Measurements from ENCODE around the gene NUP54.

NUP54 gene

GRCh38 chr4:76087007-76087769 lies 61.0 kb downstream of the NUP54 start:
- Histone ChIP-seq H3K4me1 (ENCODE audit: control insufficient read depth, insufficient read depth, low read length) (no peaks in the 10 kb centered on the region), H3K27ac (ENCODE audit: low read depth, low read length) (no peak overlapping the region), H3K36me3 (ENCODE audit: control insufficient read depth, insufficient read depth, low read length) (no peaks in the 10 kb centered on the region), H3K4me3 (ENCODE audit: low read length) (no peak overlapping the region), H3K27me3 (ENCODE audit: control insufficient read depth, insufficient read depth, low read length) (no peaks in the 10 kb centered on the region), H3K9ac (ENCODE audit: low read length) (no peak overlapping the region)

- no peaks in the 10 kb centered on the region for H3K4me1 ChIP-seq (ENCODE audit: control insufficient read depth, insufficient read depth, low read length)
- H3K4me3 ChIP-seq (ENCODE audit: low read length), result no peak overlapping the region
- no peak overlapping the region for H3K9ac ChIP-seq (ENCODE audit: low read length)
- no peak overlapping the region for H3K27ac ChIP-seq (ENCODE audit: low read depth, low read length)
- H3K36me3 ChIP-seq (ENCODE audit: control insufficient read depth, insufficient read depth, low read length), result no peaks in the 10 kb centered on the region
- H3K27me3 ChIP-seq (ENCODE audit: control insufficient read depth, insufficient read depth, low read length), result no peaks in the 10 kb centered on the region
These were observed 63.7 kb downstream of the NUP54 start for GRCh38 chr4:76084542-76084941.

DNA sequence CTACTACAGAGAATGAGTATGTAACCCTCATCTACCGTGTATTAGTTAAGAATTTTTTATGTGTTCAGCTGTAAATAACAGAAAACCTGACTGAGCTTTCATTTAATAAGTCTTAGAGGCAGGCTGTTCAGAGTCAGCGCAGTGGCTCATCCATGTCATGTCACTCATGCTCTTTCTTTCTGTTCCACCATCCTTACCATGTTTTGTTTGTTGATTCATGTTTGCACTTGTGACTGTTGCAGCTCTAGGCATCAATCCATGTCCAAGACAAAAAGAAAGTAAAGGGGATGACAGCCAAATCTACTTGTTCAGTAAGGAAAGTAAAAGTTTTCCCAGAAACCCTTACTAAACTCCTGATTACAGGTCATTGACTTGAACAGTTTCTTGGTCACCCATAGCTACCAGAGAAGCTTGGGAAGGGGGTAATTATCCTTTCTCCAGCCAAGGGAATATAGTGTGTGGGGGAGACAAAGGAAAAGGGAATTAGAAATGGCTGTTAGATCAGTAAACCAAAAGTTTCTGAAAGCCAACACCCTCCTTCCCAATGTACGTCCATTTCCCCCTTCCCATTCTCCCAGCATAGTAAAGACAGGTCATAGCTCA lies 64.7 kb downstream of the NUP54 start:
- Histone ChIP-seq H3K9ac (ENCODE audit: low read length) (no peak overlapping the region), H3K4me3 (ENCODE audit: low read length) (no peak overlapping the region), H3K36me3 (ENCODE audit: control insufficient read depth, insufficient read depth, low read length) (no peaks in the 10 kb centered on the region), H3K4me1 (ENCODE audit: control insufficient read depth, insufficient read depth, low read length) (no peaks in the 10 kb centered on the region), H3K27ac (ENCODE audit: low read depth, low read length) (no peak overlapping the region), H3K27me3 (ENCODE audit: control insufficient read depth, insufficient read depth, low read length) (no peaks in the 10 kb centered on the region)

- H3K4me1 ChIP-seq (ENCODE audit: control insufficient read depth, insufficient read depth, low read length), result peaks cover 12% of the 10 kb centered on the region
- H3K4me3 ChIP-seq (ENCODE audit: low read length), result no peak overlapping the region
- no peaks in the 10 kb centered on the region for H3K36me3 ChIP-seq (ENCODE audit: control insufficient read depth, insufficient read depth, low read length)
- no peak overlapping the region for H3K27ac ChIP-seq (ENCODE audit: low read depth, low read length)
- H3K27me3 ChIP-seq (ENCODE audit: control insufficient read depth, insufficient read depth, low read length), result no peaks in the 10 kb centered on the region
- H3K9ac ChIP-seq (ENCODE audit: low read length), result no peak overlapping the region
These were observed 70.1 kb downstream of the NUP54 start for GRCh38 chr4:76078033-76078613.

GRCh38 chr4:76074993-76075600 lies 73.1 kb downstream of the NUP54 start:
- no peak overlapping the region for H3K27ac ChIP-seq (ENCODE audit: low read depth, low read length)
- no peak overlapping the region for H3K9ac ChIP-seq (ENCODE audit: low read length)
- no peaks in the 10 kb centered on the region for H3K36me3 ChIP-seq (ENCODE audit: control insufficient read depth, insufficient read depth, low read length)
- no peak overlapping the region for H3K4me3 ChIP-seq (ENCODE audit: low read length)
- H3K4me1 ChIP-seq (ENCODE audit: control insufficient read depth, insufficient read depth, low read length), result peaks cover 12% of the 10 kb centered on the region
- no peaks in the 10 kb centered on the region for H3K27me3 ChIP-seq (ENCODE audit: control insufficient read depth, insufficient read depth, low read length)

DNA sequence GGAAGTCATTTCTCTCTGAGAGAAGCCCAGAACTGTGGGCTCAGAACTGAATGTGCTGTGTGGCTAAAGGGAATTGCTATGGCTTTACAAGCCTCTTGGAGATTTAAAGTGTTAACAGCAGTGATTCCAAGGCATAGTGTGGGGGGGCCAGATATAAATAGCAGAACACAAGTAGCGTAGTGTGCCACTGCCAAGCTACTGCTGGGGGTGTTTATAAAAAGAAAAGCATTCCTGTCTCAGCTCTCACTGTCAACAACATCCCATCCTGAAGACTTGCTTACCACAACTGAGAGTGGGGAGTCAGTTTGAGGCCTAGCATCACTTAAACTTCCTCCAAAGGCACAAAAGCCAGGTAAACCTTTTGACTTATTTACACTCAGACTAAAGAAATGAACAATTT lies 73.7 kb downstream of the NUP54 start, which contains the start of gene ART3:
TSS of gene ART3 (plus strand) at position 242 of the 400 bp plus-strand sequence. CDS start 1,181 bp downstream, outside the sequence.
- no peaks in the 10 kb centered on the region for H3K27me3 ChIP-seq (ENCODE audit: control insufficient read depth, insufficient read depth, low read length)
- H3K4me3 ChIP-seq (ENCODE audit: low read length), result no peak within 1 kb of the TSS
- no peak within 1 kb of the TSS for H3K27ac ChIP-seq (ENCODE audit: low read depth, low read length)
- H3K4me1 ChIP-seq (ENCODE audit: control insufficient read depth, insufficient read depth, low read length), result peaks cover 12% of the 10 kb centered on the region
- H3K36me3 ChIP-seq (ENCODE audit: control insufficient read depth, insufficient read depth, low read length), result no peaks in the 10 kb centered on the region
- H3K9ac ChIP-seq (ENCODE audit: low read length), result no peak within 1 kb of the TSS

DNA sequence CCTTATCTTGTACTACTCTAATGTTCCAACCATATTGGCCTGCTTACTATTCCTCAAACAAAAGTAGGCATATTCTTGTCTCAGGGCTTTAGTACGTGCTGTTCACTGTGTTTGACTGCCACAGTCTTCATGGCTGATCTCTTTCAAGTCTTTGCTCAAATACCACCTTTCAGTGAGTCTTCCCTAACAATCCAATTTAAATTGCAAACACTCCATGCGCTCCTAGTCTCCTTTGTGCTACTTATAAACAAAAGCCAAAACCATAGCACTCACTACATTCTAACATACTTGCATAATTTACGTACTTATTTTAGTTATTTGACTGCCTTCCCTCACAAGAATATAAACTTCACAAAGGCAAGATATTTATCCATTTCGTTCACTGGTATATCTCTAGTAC lies 75.4 kb downstream of the NUP54 start:
- Histone ChIP-seq H3K4me3 (ENCODE audit: low read length) (no peak overlapping the region), H3K27ac (ENCODE audit: low read depth, low read length) (no peak overlapping the region), H3K27me3 (ENCODE audit: control insufficient read depth, insufficient read depth, low read length) (no peaks in the 10 kb centered on the region), H3K36me3 (ENCODE audit: control insufficient read depth, insufficient read depth, low read length) (no peaks in the 10 kb centered on the region), H3K4me1 (ENCODE audit: control insufficient read depth, insufficient read depth, low read length) (peaks cover 12% of the 10 kb centered on the region), H3K9ac (ENCODE audit: low read length) (no peak overlapping the region)

DNA sequence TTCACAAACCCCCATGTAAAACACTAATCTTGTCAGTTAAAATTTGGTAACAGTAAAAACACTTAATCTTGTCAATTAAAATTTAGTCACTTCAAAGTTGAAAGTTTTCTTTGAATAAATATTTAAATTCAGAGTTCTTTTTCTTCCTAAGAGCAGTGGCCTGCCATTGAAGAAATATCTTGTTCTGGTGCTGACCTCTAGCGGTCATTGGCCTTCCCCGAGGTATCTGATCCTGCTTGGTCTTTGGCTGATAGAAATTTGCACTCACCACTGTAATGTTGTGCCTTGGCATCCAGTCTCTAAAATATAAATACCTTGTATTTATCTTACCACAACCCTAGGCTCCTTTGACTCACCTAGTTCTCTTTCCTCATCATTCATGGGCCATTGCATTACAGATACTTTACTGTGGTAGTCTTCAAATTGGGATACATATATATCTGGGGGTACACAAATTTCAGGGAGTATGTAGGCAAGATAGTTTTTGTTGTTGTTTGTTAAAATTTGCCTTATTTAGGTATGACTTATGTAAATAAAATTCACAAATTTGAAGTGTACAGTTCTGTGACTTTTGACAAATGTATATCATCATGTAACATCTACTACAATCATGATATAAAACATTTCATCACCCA lies 80.4 kb downstream of the NUP54 start:
- no peak overlapping the region for H3K27ac ChIP-seq (ENCODE audit: low read depth, low read length)

DNA sequence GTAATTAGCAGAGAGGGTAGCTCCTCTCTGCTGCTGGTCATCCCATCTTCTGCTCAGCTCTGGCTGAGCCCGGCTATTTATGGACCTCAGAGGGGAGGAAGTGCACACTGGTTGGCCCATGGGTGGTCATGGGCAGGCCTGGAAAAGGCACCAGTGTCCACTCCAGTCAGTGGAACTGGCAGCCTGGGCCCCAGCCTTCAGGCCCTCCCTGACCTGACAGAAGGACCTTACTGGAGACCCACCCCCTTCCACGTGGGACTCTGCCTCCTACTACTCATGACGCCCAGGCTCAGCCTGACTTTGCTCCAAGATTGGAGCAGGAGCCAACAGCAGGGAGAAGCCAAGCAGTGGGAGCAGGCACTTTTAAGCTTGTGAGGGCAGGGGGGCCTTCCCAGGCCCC lies 81.7 kb downstream of the NUP54 start:
- no peak overlapping the region for H3K9ac ChIP-seq (ENCODE audit: low read length)
- H3K27ac ChIP-seq (ENCODE audit: low read depth, low read length), result no peak overlapping the region

More for the DNA sequence above, 80.4 kb downstream of the NUP54 start:
- no peaks in the 10 kb centered on the region for H3K27me3 ChIP-seq (ENCODE audit: control insufficient read depth, insufficient read depth, low read length)
- no peak overlapping the region for H3K4me3 ChIP-seq (ENCODE audit: low read length)
- no peaks in the 10 kb centered on the region for H3K4me1 ChIP-seq (ENCODE audit: control insufficient read depth, insufficient read depth, low read length)
- H3K9ac ChIP-seq (ENCODE audit: low read length), result no peak overlapping the region
- no peaks in the 10 kb centered on the region for H3K36me3 ChIP-seq (ENCODE audit: control insufficient read depth, insufficient read depth, low read length)

More for the DNA sequence above, 81.7 kb downstream of the NUP54 start:
- H3K4me1 ChIP-seq (ENCODE audit: control insufficient read depth, insufficient read depth, low read length), result no peaks in the 10 kb centered on the region
- no peaks in the 10 kb centered on the region for H3K36me3 ChIP-seq (ENCODE audit: control insufficient read depth, insufficient read depth, low read length)
- H3K27me3 ChIP-seq (ENCODE audit: control insufficient read depth, insufficient read depth, low read length), result no peaks in the 10 kb centered on the region
- H3K4me3 ChIP-seq (ENCODE audit: low read length), result no peak overlapping the region
